HEK293T (cell line): ENCODE data around the gene SLC5A1.

Experiments
- ARNT ChIP-seq: fragments of 450-650 bp; IDR thresholded peaks from 2 replicates; pipeline ENCODE4 v1.6.1; 2017; ENCODE audit warnings: mild to moderate bottlenecking
- BHLHE40 ChIP-seq: fragments of 450-650 bp; IDR thresholded peaks from 2 replicates; pipeline ENCODE4 v1.6.1; 2016; ENCODE audit warnings: mild to moderate bottlenecking, moderate library complexity, borderline replicate concordance
- CTBP1 ChIP-seq: fragments of 450-650 bp; IDR thresholded peaks from 2 replicates; pipeline ENCODE4 v1.6.1; 2016; ENCODE audit warnings: borderline replicate concordance
- FOXA1 ChIP-seq: fragments of 450-650 bp; IDR thresholded peaks from 2 replicates; pipeline ENCODE4 v1.6.1; 2016; ENCODE audit warnings: mild to moderate bottlenecking
- FOXK2 ChIP-seq: fragments of 450-650 bp; IDR thresholded peaks from 2 replicates; pipeline ENCODE4 v1.6.1; 2016; ENCODE audit warnings: mild to moderate bottlenecking
- FOXM1 ChIP-seq: fragments of 450-650 bp; IDR thresholded peaks from 2 replicates; pipeline ENCODE4 v1.6.1; 2017; ENCODE audit warnings: mild to moderate bottlenecking, borderline replicate concordance
- HDGF ChIP-seq: fragments of 450-650 bp; IDR thresholded peaks from 2 replicates; pipeline ENCODE4 v1.6.1; 2017; ENCODE audit warnings: antibody characterized with exemption, borderline replicate concordance
- L3MBTL2 ChIP-seq: fragments of 450-650 bp; conservative IDR thresholded peaks from 2 replicates; pipeline ENCODE4 v1.6.1; 2016; ENCODE audit warnings: mild to moderate bottlenecking
- LEF1 ChIP-seq: fragments of 450-650 bp; IDR thresholded peaks from 2 replicates; pipeline ENCODE4 v1.6.1; 2017; ENCODE audit warnings: mild to moderate bottlenecking, borderline replicate concordance
- NFRKB ChIP-seq: fragments of 450-650 bp; IDR thresholded peaks from 2 replicates; pipeline ENCODE4 v1.6.1; 2016; ENCODE audit warnings: mild to moderate bottlenecking, moderate library complexity
- SP1 ChIP-seq: fragments of 450-650 bp; IDR thresholded peaks from 2 replicates; pipeline ENCODE4 v1.6.1; 2017
- SUZ12 ChIP-seq: fragments of 450-650 bp; IDR thresholded peaks from 2 replicates; pipeline ENCODE4 v1.6.1; 2016; ENCODE audit warnings: mild to moderate bottlenecking
- TARDBP ChIP-seq: fragments of 450-650 bp; IDR thresholded peaks from 2 replicates; pipeline ENCODE4 v1.6.1; 2016
- ZNF384 ChIP-seq: fragments of 450-650 bp; IDR thresholded peaks from 2 replicates; pipeline ENCODE4 v1.6.1; 2016

- TF ChIP-seq ZNF384 (no peak), HDGF (no peak), FOXA1 (no peak), TARDBP (no peak), FOXM1 (no peak), LEF1 (no peak), NFRKB (no peak), SP1 (no peak), BHLHE40 (no peak), SUZ12 (no peak), CTBP1 (no peak), FOXK2 (no peak), L3MBTL2 (no peak), ARNT (no peak)
These were observed 5.8 kb upstream of the SLC5A1 start for GRCh38 chr22:32037236-32037635.
